Neuronal stem cell (in vitro differentiated cells): ENCODE results near the gene FHL5.
A peak's percentile ranks its signal among the peaks of the same experiment; 100 is the strongest.
"Not testable (repeated sequence)": the region's sequence is repeated elsewhere in the genome, so short reads cannot be mapped to it uniquely, and the experiment has no call there.

Experiments
- DNase-seq: peaks from one replicate; pipeline ENCODE4 v3.0.0-alpha.2; 2013; ENCODE audit warnings: low spot score
- H2AFZ ChIP-seq: one replicate; pipeline ENCODE4 v1.6.1; 2013; ENCODE audit warnings: mild to moderate bottlenecking, low read length, inconsistent platforms
- H2AK5ac ChIP-seq: 2 replicates; pipeline ENCODE4 v1.6.1; 2013; ENCODE audit warnings: low read depth, mild to moderate bottlenecking, inconsistent platforms, low read length, moderate library complexity, mixed read lengths
- H2BK120ac ChIP-seq: 2 replicates; pipeline ENCODE4 v1.6.1; 2013; ENCODE audit warnings: low read depth, mild to moderate bottlenecking, inconsistent platforms, low read length, moderate library complexity, mixed read lengths
- H2BK12ac ChIP-seq: one replicate; pipeline ENCODE4 v1.6.1; 2013; ENCODE audit warnings: low read length, inconsistent platforms
- H2BK15ac ChIP-seq: 2 replicates; pipeline ENCODE4 v1.6.1; 2013; ENCODE audit warnings: mild to moderate bottlenecking, low read length, inconsistent platforms, mixed read lengths
- H2BK5ac ChIP-seq: one replicate; pipeline ENCODE4 v1.6.1; 2013; ENCODE audit warnings: inconsistent platforms, mild to moderate bottlenecking, low read length, moderate library complexity
- H3K14ac ChIP-seq: one replicate; pipeline ENCODE4 v1.6.1; 2013; ENCODE audit warnings: low read length, inconsistent platforms
- H3K18ac ChIP-seq: 2 replicates; pipeline ENCODE4 v1.6.1; 2013; ENCODE audit warnings: low read length, inconsistent platforms
- H3K23ac ChIP-seq: 2 replicates; pipeline ENCODE4 v1.6.1; 2013; ENCODE audit warnings: low read depth, mild to moderate bottlenecking, mixed read lengths, low read length, inconsistent platforms; ENCODE audit not compliant: poor library complexity
- H3K27ac ChIP-seq: replicated peaks from 3 replicates; pipeline ENCODE4 v1.5.1; 2013; ENCODE audit warnings: low read length, inconsistent platforms
- H3K27me3 ChIP-seq, 3 experiments: 2 replicates each; pipeline ENCODE4 v1.6.1; 2013; ENCODE audit warnings: low read length in 3 of 3, mild to moderate bottlenecking in 2 of 3, inconsistent platforms in 1 of 3, low read depth in 1 of 3, mixed read lengths in 1 of 3, moderate library complexity in 1 of 3; ENCODE audit not compliant: control insufficient read depth in 3 of 3, insufficient read depth in 3 of 3
- H3K36me3 ChIP-seq, 2 donors: replicated peaks in 1 of 2; 2 replicates each; pipeline ENCODE4 v1.6.1; 2013; ENCODE audit warnings: low read length in 2 of 2; ENCODE audit not compliant: control insufficient read depth in 2 of 2, insufficient read depth in 2 of 2
- H3K4ac ChIP-seq: 2 replicates; pipeline ENCODE4 v1.6.1; 2013; ENCODE audit warnings: inconsistent platforms, mild to moderate bottlenecking, low read length, moderate library complexity
- H3K4me1 ChIP-seq, 2 donors: 1 replicate in 1 of 2; 2 replicates in 1 of 2; pipeline ENCODE4 v1.6.1; 2013; ENCODE audit warnings: low read length in 2 of 2, low read depth in 1 of 2; ENCODE audit not compliant: control insufficient read depth in 2 of 2, insufficient read depth in 1 of 2
- H3K4me2 ChIP-seq: one replicate; pipeline ENCODE4 v1.6.1; 2013; ENCODE audit warnings: mild to moderate bottlenecking, low read length, inconsistent platforms; ENCODE audit not compliant: insufficient read depth, poor library complexity, severe bottlenecking
- H3K4me3 ChIP-seq, 2 donors: 2 replicates each; pipeline ENCODE4 v1.5.1; 2013; ENCODE audit warnings: low read length in 2 of 2, mild to moderate bottlenecking in 2 of 2, inconsistent platforms in 1 of 2, moderate library complexity in 1 of 2
- H3K79me1 ChIP-seq: one replicate; pipeline ENCODE4 v1.6.1; 2013; ENCODE audit warnings: low read depth, mild to moderate bottlenecking, inconsistent platforms, low read length, moderate library complexity
- H3K9ac ChIP-seq: one replicate; pipeline ENCODE4 v1.6.1; 2013; ENCODE audit warnings: mild to moderate bottlenecking, low read depth, low read length, inconsistent platforms; ENCODE audit not compliant: poor library complexity
- H3K9me3 ChIP-seq, 2 donors: replicated peaks in 1 of 2; 2 replicates each; pipeline versions ENCODE3 to v1.6.1; 2013; ENCODE audit warnings: low read length in 2 of 2, mild to moderate bottlenecking in 2 of 2, inconsistent platforms in 1 of 2, low read depth in 1 of 2, mixed read lengths in 1 of 2, moderate library complexity in 1 of 2; ENCODE audit not compliant: control insufficient read depth in 2 of 2, insufficient read depth in 1 of 2
- H4K8ac ChIP-seq: one replicate; pipeline ENCODE4 v1.6.1; 2013; ENCODE audit warnings: low read depth, mild to moderate bottlenecking, inconsistent platforms, low read length, moderate library complexity
- H4K91ac ChIP-seq: one replicate; pipeline ENCODE4 v1.6.1; 2013; ENCODE audit warnings: low read length, low read depth, mild to moderate bottlenecking, inconsistent platforms; ENCODE audit not compliant: poor library complexity
- WGBS, 2 donors: extraction: QIAGEN DNeasy Blood & Tissue Kit; methylation state at CpG; one replicate each; pipeline ENCODE4 v1.1.7; 2013; ENCODE audit warnings: missing lambda C conversion rate in 2 of 2, mixed read lengths in 1 of 2; ENCODE audit not compliant: insufficient read length in 2 of 2, insufficient replicate concordance in 1 of 2; ENCODE audit errors: extremely low coverage in 2 of 2; 5-methylcytosine and 5-hydroxymethylcytosine counted together

The FHL5 gene

GRCh38 chr6:96624957-96625356, 62.0 kb downstream of the FHL5 start:
- Histone ChIP-seq H3K14ac (no peak overlapping the region), H3K27ac (no peak overlapping the region), H3K36me3 (no peaks in the 10 kb centered on the region), H3K4me2 (no peak overlapping the region), H3K4me3 (no peak overlapping the region), H4K91ac (no peak overlapping the region), H3K23ac (no peak overlapping the region), H3K18ac (no peak overlapping the region), H2BK15ac (no peak overlapping the region), H2BK5ac (no peak overlapping the region), H3K4me1 (no peaks in the 10 kb centered on the region), H2BK120ac (no peak overlapping the region), H2AFZ (no peak overlapping the region), H3K4ac (no peak overlapping the region), H2AK5ac (no peak overlapping the region), H3K79me1 (no peaks in the 10 kb centered on the region), H4K8ac (no peak overlapping the region), H2BK12ac (no peak overlapping the region), H3K27me3 (no peaks in the 10 kb centered on the region), H3K9me3 (no peaks in the 10 kb centered on the region), H3K9ac (no peak overlapping the region)
- WGBS, 2 donors: no CpG with 5 or more reads among the region's 3 CpGs
- DNase-seq: no peak

GRCh38 chr6:96626759-96627364, 63.9 kb downstream of the FHL5 start:
- DNase-seq: no peak
- no peak overlapping the region for H4K8ac ChIP-seq
- no CpG with 5 or more reads among the region's 2 CpGs for WGBS, 2 donors
- H3K9ac ChIP-seq: no peak overlapping the region
- no peak overlapping the region for H3K27ac ChIP-seq
- no peak overlapping the region for H2AFZ ChIP-seq
- H3K79me1 ChIP-seq: no peaks in the 10 kb centered on the region
- no peak overlapping the region for H4K91ac ChIP-seq
- no peak overlapping the region for H2BK15ac ChIP-seq
- H2BK5ac ChIP-seq: no peak overlapping the region
- no peak overlapping the region for H2AK5ac ChIP-seq
- H3K9me3 ChIP-seq: no peaks in the 10 kb centered on the region
- no peak overlapping the region for H3K4me3 ChIP-seq
- no peak overlapping the region for H3K18ac ChIP-seq
- H3K4ac ChIP-seq: no peak overlapping the region
- H2BK120ac ChIP-seq: no peak overlapping the region
- H3K14ac ChIP-seq: no peak overlapping the region
- no peak overlapping the region for H2BK12ac ChIP-seq
- no peaks in the 10 kb centered on the region for H3K4me1 ChIP-seq
- H3K4me2 ChIP-seq: no peak overlapping the region
- H3K36me3 ChIP-seq: no peaks in the 10 kb centered on the region
- H3K23ac ChIP-seq: no peak overlapping the region
- H3K27me3 ChIP-seq: no peaks in the 10 kb centered on the region

GRCh38 chr6:96631248-96631647, 68.3 kb downstream of the FHL5 start:
- no peak overlapping the region for H3K27ac ChIP-seq
- no CpG with 5 or more reads among the region's 3 CpGs for WGBS, 2 donors

GRCh38 chr6:96637979-96638378, 75.1 kb downstream of the FHL5 start:
- not testable (repeated sequence) for H3K14ac ChIP-seq, H4K91ac ChIP-seq, H2BK12ac ChIP-seq, H3K79me1 ChIP-seq, H3K36me3 ChIP-seq, H2AK5ac ChIP-seq, H2BK5ac ChIP-seq, H2BK15ac ChIP-seq, H3K27me3 ChIP-seq, H3K4ac ChIP-seq, H3K4me3 ChIP-seq, H3K4me1 ChIP-seq, H3K9ac ChIP-seq, H3K23ac ChIP-seq, H3K4me2 ChIP-seq, DNase-seq, H3K27ac ChIP-seq, H2BK120ac ChIP-seq, H3K9me3 ChIP-seq, H3K18ac ChIP-seq, H4K8ac ChIP-seq
- no CpG with 5 or more reads among the region's 10 CpGs for WGBS, 2 donors
- peak overlapping the region; percentile 82 for H2AFZ ChIP-seq

More at GRCh38 chr6:96631248-96631647, 68.3 kb downstream of the FHL5 start:
- no peak overlapping the region for H2AK5ac ChIP-seq
- DNase-seq: no peak
- no peaks in the 10 kb centered on the region for H3K79me1 ChIP-seq
- H3K9ac ChIP-seq: no peak overlapping the region
- H3K27me3 ChIP-seq: no peaks in the 10 kb centered on the region
- H3K4me2 ChIP-seq: no peak overlapping the region
- no peak overlapping the region for H3K23ac ChIP-seq
- no peaks in the 10 kb centered on the region for H3K9me3 ChIP-seq
- H3K4me3 ChIP-seq: no peak overlapping the region
- H2AFZ ChIP-seq: no peak overlapping the region
- H2BK5ac ChIP-seq: no peak overlapping the region
- H3K14ac ChIP-seq: no peak overlapping the region
- no peak overlapping the region for H2BK120ac ChIP-seq
- H4K8ac ChIP-seq: no peak overlapping the region
- no peak overlapping the region for H3K18ac ChIP-seq
- H2BK12ac ChIP-seq: no peak overlapping the region
- no peaks in the 10 kb centered on the region for H3K4me1 ChIP-seq
- H3K36me3 ChIP-seq: no peaks in the 10 kb centered on the region
- no peak overlapping the region for H3K4ac ChIP-seq
- no peak overlapping the region for H2BK15ac ChIP-seq
- H4K91ac ChIP-seq: no peak overlapping the region
